HL-60 (cell line): Measurements from ENCODE around the gene POMT2.

Experiments used
- GABPA ChIP-seq: IDR thresholded peaks from 2 replicates; pipeline ENCODE4 v1.6.1; 2012; ENCODE audit warnings: low read depth
- POLR2AphosphoS5 ChIP-seq: IDR thresholded peaks from 2 replicates; pipeline ENCODE4 v1.6.1; 2012; ENCODE audit warnings: low read depth
- REST ChIP-seq: IDR thresholded peaks from 2 replicates; pipeline ENCODE4 v1.6.1; 2012; ENCODE audit warnings: low read depth; ENCODE audit not compliant: insufficient replicate concordance
- TF ChIP-seq, protein P1 (sequence below): IDR thresholded peaks from one replicate; pipeline ENCODE4 v1.5.1; 2011; ENCODE audit warnings: low read length, control low read depth, inconsistent platforms; ENCODE audit not compliant: insufficient read depth

- TF ChIP-seq, protein P1, sequence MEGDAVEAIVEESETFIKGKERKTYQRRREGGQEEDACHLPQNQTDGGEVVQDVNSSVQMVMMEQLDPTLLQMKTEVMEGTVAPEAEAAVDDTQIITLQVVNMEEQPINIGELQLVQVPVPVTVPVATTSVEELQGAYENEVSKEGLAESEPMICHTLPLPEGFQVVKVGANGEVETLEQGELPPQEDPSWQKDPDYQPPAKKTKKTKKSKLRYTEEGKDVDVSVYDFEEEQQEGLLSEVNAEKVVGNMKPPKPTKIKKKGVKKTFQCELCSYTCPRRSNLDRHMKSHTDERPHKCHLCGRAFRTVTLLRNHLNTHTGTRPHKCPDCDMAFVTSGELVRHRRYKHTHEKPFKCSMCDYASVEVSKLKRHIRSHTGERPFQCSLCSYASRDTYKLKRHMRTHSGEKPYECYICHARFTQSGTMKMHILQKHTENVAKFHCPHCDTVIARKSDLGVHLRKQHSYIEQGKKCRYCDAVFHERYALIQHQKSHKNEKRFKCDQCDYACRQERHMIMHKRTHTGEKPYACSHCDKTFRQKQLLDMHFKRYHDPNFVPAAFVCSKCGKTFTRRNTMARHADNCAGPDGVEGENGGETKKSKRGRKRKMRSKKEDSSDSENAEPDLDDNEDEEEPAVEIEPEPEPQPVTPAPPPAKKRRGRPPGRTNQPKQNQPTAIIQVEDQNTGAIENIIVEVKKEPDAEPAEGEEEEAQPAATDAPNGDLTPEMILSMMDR = no peak
- TF ChIP-seq POLR2AphosphoS5 = no peak
- TF ChIP-seq REST = peak; percentile 8
- TF ChIP-seq GABPA = no peak
Observed at GRCh38 chr14:77243853-77244252, 76.8 kb downstream of the POMT2 start.
